ENCODE results near the gene ABHD5.

Gene ABHD5

GRCh38 chr3:43685921-43686320 lies 4.8 kb upstream of the ABHD5 start:
- no peak for DNase-seq (ENCODE audit: low spot score)

GRCh38 chr3:43686333-43686699 lies 4.4 kb upstream of the ABHD5 start:
- DNase-seq (ENCODE audit: low spot score), result no peak

GRCh38 chr3:43686700-43687498 lies 3.8 kb upstream of the ABHD5 start:
- DNase-seq (ENCODE audit: low spot score), result no peak

GRCh38 chr3:43687499-43687811 lies 3.3 kb upstream of the ABHD5 start:
- no peak for DNase-seq (ENCODE audit: low spot score)

DNA sequence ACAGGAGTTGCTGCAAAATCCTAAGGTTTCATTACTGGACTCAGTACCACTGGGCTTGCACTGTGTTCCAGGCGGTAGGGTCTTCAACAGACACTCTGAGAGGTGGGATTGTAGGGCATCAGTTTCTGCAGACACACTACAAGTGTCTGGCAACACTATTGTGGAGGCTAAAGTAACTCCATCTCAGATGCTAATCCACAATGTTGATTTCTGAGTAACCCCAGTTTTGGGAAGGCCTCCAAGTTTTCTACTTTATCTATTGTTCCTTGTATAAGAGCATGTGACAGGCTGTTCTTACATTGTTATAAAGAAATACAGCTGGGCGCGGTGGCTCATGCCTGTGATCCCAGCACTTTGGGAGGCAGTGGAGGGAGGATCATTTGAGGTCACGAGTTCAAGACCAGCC lies 2.5 kb upstream of the ABHD5 start:
- no peak for DNase-seq (ENCODE audit: low spot score)

DNA sequence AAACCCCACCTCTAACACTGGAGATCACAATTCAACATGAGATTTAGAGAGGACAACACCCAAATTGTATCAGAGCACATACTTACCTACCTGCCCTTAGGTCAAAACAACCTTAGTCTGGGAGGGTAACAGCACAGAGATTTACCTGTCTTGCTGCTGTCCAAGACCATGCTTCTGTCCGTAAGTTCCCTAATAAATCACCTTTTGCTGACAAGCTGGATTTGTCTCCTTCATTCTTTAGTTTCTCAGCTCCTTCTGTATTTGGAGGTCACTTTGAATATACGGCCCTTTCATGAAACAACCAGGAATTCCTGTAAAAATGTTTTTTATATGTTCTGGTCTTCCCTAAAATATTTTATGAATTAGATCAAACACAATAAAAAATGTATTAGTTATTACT lies 1.6 kb upstream of the ABHD5 start:
- DNase-seq (ENCODE audit: low spot score), result no peak

DNA sequence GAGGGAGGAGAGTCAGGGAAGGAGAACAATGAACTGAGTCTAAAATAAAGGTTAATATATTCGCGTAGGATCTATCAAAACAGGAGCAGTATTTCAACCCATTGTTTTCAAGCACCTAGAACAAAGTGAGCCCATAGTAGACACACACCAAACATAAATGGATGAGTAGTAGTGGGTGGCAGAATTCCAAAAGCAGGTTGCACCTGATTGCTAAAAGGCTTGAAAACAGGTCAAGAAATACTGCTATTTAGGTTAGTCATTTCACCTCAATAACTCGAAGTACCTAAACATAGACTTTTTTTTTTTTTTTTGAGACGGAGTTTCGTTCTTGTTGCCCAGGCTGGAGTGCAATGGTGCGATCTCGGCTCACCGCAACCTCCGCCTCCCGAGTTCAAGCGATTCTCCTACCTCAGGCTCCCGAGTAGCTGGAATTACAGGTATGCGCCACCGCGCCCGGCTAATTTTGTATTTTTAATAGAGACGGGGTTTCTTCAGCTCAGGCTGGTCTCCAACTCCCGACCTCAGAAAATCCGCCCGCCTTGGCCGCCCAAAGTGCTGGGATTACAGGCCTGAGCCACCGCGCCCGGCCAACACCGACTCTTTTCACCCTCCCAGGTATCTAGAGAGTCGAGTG lies 855 bp upstream of the ABHD5 start:
- no peak for DNase-seq (ENCODE audit: low spot score)

GRCh38 chr3:43691120-43691995 lies 620 bp downstream of the ABHD5 start:
- DNase-seq (ENCODE audit: low spot score), result peak; percentile 61

DNA sequence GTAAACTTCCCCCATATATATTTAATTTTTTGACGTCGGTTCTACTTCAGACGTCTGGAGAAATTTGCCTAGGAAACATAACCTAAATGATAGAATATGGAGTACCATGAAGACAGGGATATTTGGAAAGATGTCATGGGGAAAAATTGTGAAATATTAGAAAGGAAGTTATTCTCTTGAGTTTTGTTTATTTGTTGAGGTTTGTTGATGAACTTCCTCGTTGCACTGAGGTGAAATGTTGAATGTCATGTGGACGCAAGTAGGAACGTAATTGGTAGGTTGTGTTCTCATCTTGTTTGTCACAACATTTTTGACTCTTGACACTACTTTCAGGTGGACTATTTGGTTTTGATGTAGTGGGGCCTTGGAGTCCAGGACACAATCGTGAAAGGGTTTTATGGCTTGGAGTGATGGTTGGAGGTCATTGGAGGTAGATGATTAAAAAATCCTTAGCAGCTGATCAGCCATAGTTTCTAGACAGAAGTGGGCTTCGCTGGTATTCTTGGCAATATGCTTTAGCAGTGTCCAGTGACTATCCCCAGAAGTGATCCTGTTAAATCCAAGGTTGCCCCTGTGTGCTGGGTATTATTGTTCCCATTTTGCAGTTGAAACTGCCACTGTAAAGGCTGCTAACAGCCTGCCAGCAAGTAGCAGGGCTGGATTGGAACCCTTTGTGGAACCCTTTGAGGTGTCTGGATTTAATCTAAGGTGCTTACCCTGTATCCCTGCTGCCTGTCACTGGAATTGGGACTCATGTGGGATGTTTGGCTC lies 1.5 kb downstream of the ABHD5 start:
- DNase-seq (ENCODE audit: low spot score), result no peak

GRCh38 chr3:43692971-43693370 lies 2.2 kb downstream of the ABHD5 start:
- no peak for DNase-seq (ENCODE audit: low spot score)

DNA sequence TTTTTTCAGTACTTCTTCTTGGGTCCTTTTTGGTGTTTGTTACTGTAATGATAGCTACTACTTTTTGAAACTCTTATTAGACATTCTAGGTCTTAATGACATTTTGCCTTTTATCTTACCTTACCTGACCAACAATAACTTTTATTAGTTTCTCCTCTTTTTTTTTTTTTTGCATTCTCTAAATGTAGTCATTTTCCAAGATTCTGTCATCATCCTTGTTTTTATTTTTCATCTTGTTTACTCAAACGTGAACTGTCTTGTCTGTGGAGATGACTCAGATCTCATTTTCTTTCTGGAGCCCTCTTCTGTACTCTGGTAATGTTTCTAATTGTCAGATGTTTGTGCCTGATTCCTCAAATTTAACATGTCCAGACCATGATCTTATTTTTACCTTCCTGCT lies 2.9 kb downstream of the ABHD5 start:
- no peak for DNase-seq (ENCODE audit: low spot score)

GRCh38 chr3:43695443-43695842 lies 4.7 kb downstream of the ABHD5 start:
- DNase-seq (ENCODE audit: low spot score), result no peak

DNA sequence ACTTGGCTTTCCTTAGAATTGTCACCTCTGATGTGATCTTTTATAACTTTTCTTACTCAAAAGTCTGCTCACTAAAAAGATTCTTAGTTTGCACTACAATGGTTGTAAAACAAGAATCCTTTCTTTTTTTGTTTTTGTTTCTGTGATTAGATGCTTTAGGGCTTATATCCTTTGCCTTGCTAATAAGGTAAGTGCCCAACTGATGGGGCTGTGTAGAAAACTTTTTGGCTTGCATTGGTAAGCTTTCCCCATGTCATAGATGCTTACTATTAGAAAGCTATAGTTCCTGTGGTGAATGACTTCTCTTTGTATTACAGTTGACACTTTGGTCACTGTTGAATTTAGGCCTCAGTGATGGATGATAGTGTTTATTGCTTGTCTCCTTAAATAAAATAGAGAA lies 5.1 kb downstream of the ABHD5 start:
- DNase-seq (ENCODE audit: low spot score), result no peak

DNA sequence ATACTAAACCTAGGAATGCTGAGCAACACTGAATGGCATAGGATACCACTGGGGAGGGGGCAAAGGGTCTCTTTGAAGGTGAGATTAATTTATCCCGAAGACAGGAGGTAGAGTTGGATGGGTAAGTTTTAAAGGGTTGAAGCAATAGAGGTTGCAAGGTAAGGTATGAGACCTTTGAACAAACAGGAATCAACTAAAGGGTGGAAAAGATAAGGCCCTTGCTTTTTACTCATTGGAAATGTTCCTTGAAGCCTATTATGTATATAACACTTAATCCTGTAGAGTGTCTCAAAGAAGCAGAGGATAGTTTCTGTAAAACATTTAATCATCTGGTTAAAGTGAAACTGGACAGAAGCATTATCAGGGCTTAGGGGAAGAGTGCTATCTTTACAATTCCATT lies 5.7 kb downstream of the ABHD5 start:
- no peak for DNase-seq (ENCODE audit: low spot score)

GRCh38 chr3:43696881-43697280 lies 6.1 kb downstream of the ABHD5 start:
- no peak for DNase-seq (ENCODE audit: low spot score)

GRCh38 chr3:43699864-43700263 lies 9.1 kb downstream of the ABHD5 start:
- DNase-seq (ENCODE audit: low spot score), result no peak

DNA sequence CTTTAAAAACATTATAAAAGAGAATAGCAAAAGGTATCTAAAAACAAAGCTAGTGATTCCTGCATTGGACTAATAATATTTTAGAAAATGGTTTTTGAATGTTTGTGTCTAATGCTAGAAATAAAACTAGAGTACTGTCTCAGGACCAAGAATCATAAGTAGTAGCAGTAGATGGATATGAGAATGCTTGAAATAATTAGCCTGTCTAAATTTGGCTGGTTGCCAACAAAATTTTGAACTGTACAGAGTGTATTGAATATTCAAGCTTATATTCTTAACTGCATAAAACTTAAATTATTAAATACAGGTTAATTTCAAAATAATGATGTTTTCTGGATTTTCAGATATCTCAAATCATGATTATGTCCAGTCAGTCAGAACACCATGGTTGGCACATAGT lies 14.0 kb downstream of the ABHD5 start:
- DNase-seq (ENCODE audit: low spot score), result no peak

- DNase-seq (ENCODE audit: low spot score), result no peak
Measured at GRCh38 chr3:43706342-43706741, 15.6 kb downstream of the ABHD5 start.

- no peak for DNase-seq (ENCODE audit: low spot score)
Measured at GRCh38 chr3:43707266-43707665, 16.5 kb downstream of the ABHD5 start.

GRCh38 chr3:43707998-43708397 lies 17.3 kb downstream of the ABHD5 start:
- no peak for DNase-seq (ENCODE audit: low spot score)

GRCh38 chr3:43709022-43709421 lies 18.3 kb downstream of the ABHD5 start:
- no peak for DNase-seq (ENCODE audit: low spot score)

- DNase-seq (ENCODE audit: low spot score), result no peak
Measured at GRCh38 chr3:43710607-43711006, 19.9 kb downstream of the ABHD5 start.
